Lower leg skin (tissue), 3 donors: Measurements from ENCODE around the gene DOCK7.

Experiments used
- POLR2A ChIP-seq, 2 donors: fragments of 450-650 bp; IDR thresholded peaks; one replicate each; pipeline ENCODE4 v1.6.1; 2016 to 2017; ENCODE audit warnings: antibody characterized with exemption in 2 of 2, mild to moderate bottlenecking in 1 of 2, moderate library complexity in 1 of 2
- TF ChIP-seq, protein P1 (sequence below), 3 donors: fragments of 450-650 bp; IDR thresholded peaks; one replicate each; pipeline ENCODE4 v1.5.1; 2016; ENCODE audit warnings: antibody characterized with exemption in 3 of 3, mild to moderate bottlenecking in 3 of 3, moderate library complexity in 2 of 3

DNA sequence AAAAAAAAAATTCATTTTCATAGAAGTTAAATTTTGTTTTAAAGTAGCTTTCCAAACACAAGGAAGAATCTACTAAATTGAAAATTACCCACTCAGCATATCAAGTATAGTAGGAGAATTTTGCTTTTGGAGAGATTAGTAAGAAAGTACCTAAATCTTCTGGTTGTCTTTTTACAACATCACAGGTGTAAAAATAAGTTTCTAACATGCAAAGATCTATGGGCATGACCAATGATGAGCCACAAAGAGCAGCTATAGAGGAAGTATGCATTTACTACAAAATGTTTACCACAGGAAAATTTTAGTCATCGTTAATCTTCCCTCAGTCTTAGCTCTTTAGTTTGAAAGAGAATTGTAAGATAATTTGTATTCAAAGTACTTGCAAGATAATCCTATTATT is 62.8 kb downstream of the DOCK7 start:
- TF ChIP-seq, protein P1, sequence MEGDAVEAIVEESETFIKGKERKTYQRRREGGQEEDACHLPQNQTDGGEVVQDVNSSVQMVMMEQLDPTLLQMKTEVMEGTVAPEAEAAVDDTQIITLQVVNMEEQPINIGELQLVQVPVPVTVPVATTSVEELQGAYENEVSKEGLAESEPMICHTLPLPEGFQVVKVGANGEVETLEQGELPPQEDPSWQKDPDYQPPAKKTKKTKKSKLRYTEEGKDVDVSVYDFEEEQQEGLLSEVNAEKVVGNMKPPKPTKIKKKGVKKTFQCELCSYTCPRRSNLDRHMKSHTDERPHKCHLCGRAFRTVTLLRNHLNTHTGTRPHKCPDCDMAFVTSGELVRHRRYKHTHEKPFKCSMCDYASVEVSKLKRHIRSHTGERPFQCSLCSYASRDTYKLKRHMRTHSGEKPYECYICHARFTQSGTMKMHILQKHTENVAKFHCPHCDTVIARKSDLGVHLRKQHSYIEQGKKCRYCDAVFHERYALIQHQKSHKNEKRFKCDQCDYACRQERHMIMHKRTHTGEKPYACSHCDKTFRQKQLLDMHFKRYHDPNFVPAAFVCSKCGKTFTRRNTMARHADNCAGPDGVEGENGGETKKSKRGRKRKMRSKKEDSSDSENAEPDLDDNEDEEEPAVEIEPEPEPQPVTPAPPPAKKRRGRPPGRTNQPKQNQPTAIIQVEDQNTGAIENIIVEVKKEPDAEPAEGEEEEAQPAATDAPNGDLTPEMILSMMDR (IDR thresholded peaks at IDR 0.05), result no peak
- no peak for TF ChIP-seq POLR2A (IDR thresholded peaks at IDR 0.05)
